ENCODE data around the gene LSM8.
"Not testable (repeated sequence)": the region's sequence is repeated elsewhere in the genome, so short reads cannot be mapped to it uniquely, and the experiment has no call there.

The LSM8 gene

GRCh38 chr7:118218413-118219156 is 34.6 kb downstream of the LSM8 start:
- Histone ChIP-seq H3K4me3 (ENCODE audit: low read length) (no peak overlapping the region), H3K4me1 (ENCODE audit: control insufficient read depth, insufficient read depth, low read length) (peaks cover 3% of the 10 kb centered on the region), H3K27me3 (ENCODE audit: control insufficient read depth, insufficient read depth, low read length) (no peaks in the 10 kb centered on the region), H3K9ac (ENCODE audit: low read length) (no peak overlapping the region), H3K27ac (ENCODE audit: low read depth, low read length) (no peak overlapping the region), H3K36me3 (ENCODE audit: control insufficient read depth, insufficient read depth, low read length) (no peaks in the 10 kb centered on the region)

- no peaks in the 10 kb centered on the region for H3K36me3 ChIP-seq (ENCODE audit: control insufficient read depth, insufficient read depth, low read length)
- H3K27ac ChIP-seq (ENCODE audit: low read depth, low read length), result no peak overlapping the region
- H3K4me3 ChIP-seq (ENCODE audit: low read length), result no peak overlapping the region
- H3K4me1 ChIP-seq (ENCODE audit: control insufficient read depth, insufficient read depth, low read length), result no peaks in the 10 kb centered on the region
- no peaks in the 10 kb centered on the region for H3K27me3 ChIP-seq (ENCODE audit: control insufficient read depth, insufficient read depth, low read length)
- no peak overlapping the region for H3K9ac ChIP-seq (ENCODE audit: low read length)
These were observed 35.2 kb downstream of the LSM8 start for GRCh38 chr7:118219157-118219512.

- no peaks in the 10 kb centered on the region for H3K4me1 ChIP-seq (ENCODE audit: control insufficient read depth, insufficient read depth, low read length)
- no peaks in the 10 kb centered on the region for H3K36me3 ChIP-seq (ENCODE audit: control insufficient read depth, insufficient read depth, low read length)
- H3K27me3 ChIP-seq (ENCODE audit: control insufficient read depth, insufficient read depth, low read length), result no peaks in the 10 kb centered on the region
- H3K4me3 ChIP-seq (ENCODE audit: low read length), result no peak overlapping the region
- no peak overlapping the region for H3K9ac ChIP-seq (ENCODE audit: low read length)
- H3K27ac ChIP-seq (ENCODE audit: low read depth, low read length), result no peak overlapping the region
These were observed 36.6 kb downstream of the LSM8 start for GRCh38 chr7:118220583-118220982.

GRCh38 chr7:118222591-118222990 is 38.6 kb downstream of the LSM8 start:
- Histone ChIP-seq H3K36me3 (ENCODE audit: control insufficient read depth, insufficient read depth, low read length) (no peaks in the 10 kb centered on the region), H3K27me3 (ENCODE audit: control insufficient read depth, insufficient read depth, low read length) (no peaks in the 10 kb centered on the region), H3K9ac (ENCODE audit: low read length) (no peak overlapping the region), H3K4me3 (ENCODE audit: low read length) (no peak overlapping the region), H3K27ac (ENCODE audit: low read depth, low read length) (no peak overlapping the region), H3K4me1 (ENCODE audit: control insufficient read depth, insufficient read depth, low read length) (no peaks in the 10 kb centered on the region)

GRCh38 chr7:118224521-118224920 is 40.6 kb downstream of the LSM8 start, which contains the start of gene ANKRD7:
TSS of gene ANKRD7 (plus strand) at chr7:118224704. CDS start at chr7:118224831, 127 bp downstream.
- H3K9ac ChIP-seq (ENCODE audit: low read length), result no peak within 1 kb of the TSS
- no peaks in the 10 kb centered on the region for H3K36me3 ChIP-seq (ENCODE audit: control insufficient read depth, insufficient read depth, low read length)
- no peaks in the 10 kb centered on the region for H3K4me1 ChIP-seq (ENCODE audit: control insufficient read depth, insufficient read depth, low read length)
- H3K27ac ChIP-seq (ENCODE audit: low read depth, low read length), result no peak within 1 kb of the TSS
- H3K27me3 ChIP-seq (ENCODE audit: control insufficient read depth, insufficient read depth, low read length), result no peaks in the 10 kb centered on the region
- no peak within 1 kb of the TSS for H3K4me3 ChIP-seq (ENCODE audit: low read length)

- H3K27me3 ChIP-seq (ENCODE audit: control insufficient read depth, insufficient read depth, low read length), result no peaks in the 10 kb centered on the region
- H3K4me3 ChIP-seq (ENCODE audit: low read length), result no peak overlapping the region
- no peak overlapping the region for H3K27ac ChIP-seq (ENCODE audit: low read depth, low read length)
- no peaks in the 10 kb centered on the region for H3K4me1 ChIP-seq (ENCODE audit: control insufficient read depth, insufficient read depth, low read length)
- no peaks in the 10 kb centered on the region for H3K36me3 ChIP-seq (ENCODE audit: control insufficient read depth, insufficient read depth, low read length)
- H3K9ac ChIP-seq (ENCODE audit: low read length), result no peak overlapping the region
These were observed 48.9 kb downstream of the LSM8 start for GRCh38 chr7:118232837-118233236.

- H3K36me3 ChIP-seq (ENCODE audit: control insufficient read depth, insufficient read depth, low read length), result no peaks in the 10 kb centered on the region
- H3K27ac ChIP-seq (ENCODE audit: low read depth, low read length), result no peak overlapping the region
- no peak overlapping the region for H3K4me3 ChIP-seq (ENCODE audit: low read length)
- H3K4me1 ChIP-seq (ENCODE audit: control insufficient read depth, insufficient read depth, low read length), result no peaks in the 10 kb centered on the region
- H3K9ac ChIP-seq (ENCODE audit: low read length), result no peak overlapping the region
- H3K27me3 ChIP-seq (ENCODE audit: control insufficient read depth, insufficient read depth, low read length), result no peaks in the 10 kb centered on the region
These were observed 49.8 kb downstream of the LSM8 start for GRCh38 chr7:118233799-118234198.

- Histone ChIP-seq H3K4me1 (ENCODE audit: control insufficient read depth, insufficient read depth, low read length) (no peaks in the 10 kb centered on the region), H3K9ac (ENCODE audit: low read length) (no peak overlapping the region), H3K4me3 (ENCODE audit: low read length) (no peak overlapping the region), H3K27me3 (ENCODE audit: control insufficient read depth, insufficient read depth, low read length) (no peaks in the 10 kb centered on the region), H3K27ac (ENCODE audit: low read depth, low read length) (no peak overlapping the region), H3K36me3 (ENCODE audit: control insufficient read depth, insufficient read depth, low read length) (no peaks in the 10 kb centered on the region)
These were observed 55.0 kb downstream of the LSM8 start for GRCh38 chr7:118239014-118239413.

GRCh38 chr7:118240320-118240719 is 56.4 kb downstream of the LSM8 start:
- H3K36me3 ChIP-seq (ENCODE audit: control insufficient read depth, insufficient read depth, low read length); H3K27ac ChIP-seq (ENCODE audit: low read depth, low read length); H3K4me3 ChIP-seq (ENCODE audit: low read length); H3K27me3 ChIP-seq (ENCODE audit: control insufficient read depth, insufficient read depth, low read length); H3K9ac ChIP-seq (ENCODE audit: low read length); H3K4me1 ChIP-seq (ENCODE audit: control insufficient read depth, insufficient read depth, low read length): not testable (repeated sequence)

Data from rectal smooth muscle tissue (tissue), 1 donor.